WI38 (cell line): ENCODE measurements around the gene MACROD2.

Source experiments
- H3K4me3 ChIP-seq: 2 replicates; pipeline ENCODE4 v1.5.1; 2011; ENCODE audit warnings: low read depth, mild to moderate bottlenecking, control low read depth, low read length
- CTCF ChIP-seq: IDR thresholded peaks from 2 replicates; pipeline ENCODE4 v1.5.1; 2012; ENCODE audit warnings: low read depth, mild to moderate bottlenecking, control low read depth, low read length

MACROD2 gene

GRCh38 chr20:15930311-15931305 is 1935.3 kb downstream of the MACROD2 start:
- TF ChIP-seq CTCF, result no peak
- H3K4me3 ChIP-seq, result no peak overlapping the region

GRCh38 chr20:15931897-15932296 is 1936.6 kb downstream of the MACROD2 start:
- TF ChIP-seq CTCF, result no peak

GRCh38 chr20:15937179-15937578 is 1941.9 kb downstream of the MACROD2 start:
- no peak for TF ChIP-seq CTCF
- H3K4me3 ChIP-seq, result no peak overlapping the region

More at GRCh38 chr20:15931897-15932296, 1936.6 kb downstream of the MACROD2 start:
- H3K4me3 ChIP-seq, result no peak overlapping the region

GRCh38 chr20:15938847-15939246 is 1943.5 kb downstream of the MACROD2 start:
- H3K4me3 ChIP-seq, result no peak overlapping the region
- no peak for TF ChIP-seq CTCF

GRCh38 chr20:15940127-15940526 is 1944.8 kb downstream of the MACROD2 start:
- no peak for TF ChIP-seq CTCF

GRCh38 chr20:15942130-15942529 is 1946.8 kb downstream of the MACROD2 start:
- TF ChIP-seq CTCF, result no peak

More at GRCh38 chr20:15940127-15940526, 1944.8 kb downstream of the MACROD2 start:
- H3K4me3 ChIP-seq, result no peak overlapping the region

GRCh38 chr20:15945289-15945688 is 1950.0 kb downstream of the MACROD2 start:
- TF ChIP-seq CTCF, result no peak
- no peak overlapping the region for H3K4me3 ChIP-seq

More at GRCh38 chr20:15942130-15942529, 1946.8 kb downstream of the MACROD2 start:
- H3K4me3 ChIP-seq, result no peak overlapping the region
